A673 (cell line): ENCODE measurements around the gene BLID. TPM values are rescaled to one million over a fixed set of nuclear protein-coding genes. Genes with fewer than 3 reads are reported as not detected.

Source experiments
- BruUV-seq: library from RNA; stranded (reverse); fragments of 400-500 nt; replicated peaks from 2 replicates; lab custom pipeline; 2021; lab: Mats Ljungman, UMichigan
- CTCF ChIA-PET: fragments of 300-600 bp; sonication (Branson Sonifier 250); formaldehyde crosslinking; loops from one replicate; lab custom pipeline; 2022; ENCODE audit warnings: antibody characterized with exemption; lab: Charles Lee
- POLR2A ChIA-PET: fragments of 300-600 bp; sonication (Branson Sonifier 250); formaldehyde crosslinking; loops from one replicate; lab custom pipeline; 2022; ENCODE audit warnings: antibody characterized with exemption; ENCODE audit not compliant: low non-redundant PET; lab: Charles Lee
- DNase-seq: peaks from one replicate; pipeline ENCODE4 v3.0.0-alpha.2; 2015; ENCODE audit warnings: low spot score
- H3K27ac ChIP-seq: fragments of 200-600 bp; sonication (generic); 2 replicates; pipeline ENCODE4 v1.5.1; 2016; ENCODE audit warnings: mixed run types, low read depth, mild to moderate bottlenecking, mixed read lengths, antibody characterized with exemption, low read length; ENCODE audit not compliant: poor library complexity, severe bottlenecking
- H3K27me3 ChIP-seq: fragments of 200-600 bp; sonication (generic); replicated peaks from 2 replicates; pipeline ENCODE4 v1.6.1; 2017; ENCODE audit warnings: mixed run types, low read depth, mild to moderate bottlenecking, mixed read lengths, antibody characterized with exemption, low read length; ENCODE audit not compliant: insufficient read depth, poor library complexity
- H3K36me3 ChIP-seq: fragments of 200-600 bp; sonication (generic); 2 replicates; pipeline ENCODE4 v1.6.1; 2016; ENCODE audit warnings: mixed run types, mild to moderate bottlenecking, mixed read lengths, antibody characterized with exemption, low read length; ENCODE audit not compliant: insufficient read depth, poor library complexity, severe bottlenecking
- H3K4me1 ChIP-seq: fragments of 200-600 bp; sonication (generic); 2 replicates; pipeline ENCODE4 v1.6.1; 2017; ENCODE audit warnings: mixed run types, mild to moderate bottlenecking, mixed read lengths, antibody characterized with exemption, low read length; ENCODE audit not compliant: insufficient read depth, poor library complexity, severe bottlenecking
- H3K4me3 ChIP-seq: fragments of 200-600 bp; sonication (generic); 2 replicates; pipeline ENCODE4 v1.5.1; 2016; ENCODE audit warnings: low read depth, mixed run types, mild to moderate bottlenecking, mixed read lengths, low read length; ENCODE audit not compliant: poor library complexity, severe bottlenecking
- H3K9me3 ChIP-seq: fragments of 200-600 bp; sonication (generic); 2 replicates; pipeline ENCODE4 v1.6.1; 2016; ENCODE audit warnings: mixed run types, low read depth, mild to moderate bottlenecking, mixed read lengths, antibody characterized with exemption, low read length; ENCODE audit not compliant: poor library complexity, severe bottlenecking
- EZH2 ChIP-seq: fragments of 200-600 bp; sonication (generic); IDR thresholded peaks from 2 replicates; pipeline ENCODE4 v1.6.1; 2017; ENCODE audit warnings: borderline replicate concordance, low read depth, mild to moderate bottlenecking, mixed read lengths, antibody characterized with exemption, low read length; ENCODE audit not compliant: poor library complexity, severe bottlenecking
- intact Hi-C: fragments of 100-400 bp; cut with micrococcal nuclease; formaldehyde crosslinking; loops from one replicate; pipeline ENCODE4 v1.10.0; 2022; ENCODE audit not compliant: unreplicated experiment
- total RNA-seq: library from RNA; stranded (reverse); gene quantifications from 2 replicates; pipeline ENCODE4 v1.2.3, GENCODE V29; 2021
- TF ChIP-seq, protein P1 (sequence below): fragments of 300-800, 200-600 bp; sonication (generic); conservative IDR thresholded peaks from 2 replicates; pipeline ENCODE4 v1.5.1; 2017; ENCODE audit warnings: low read depth, mild to moderate bottlenecking, antibody characterized with exemption, low read length, moderate library complexity, mixed read lengths

The BLID gene
- total RNA-seq, 1 experiment from 2014 or later: 0.82 TPM

DNA sequence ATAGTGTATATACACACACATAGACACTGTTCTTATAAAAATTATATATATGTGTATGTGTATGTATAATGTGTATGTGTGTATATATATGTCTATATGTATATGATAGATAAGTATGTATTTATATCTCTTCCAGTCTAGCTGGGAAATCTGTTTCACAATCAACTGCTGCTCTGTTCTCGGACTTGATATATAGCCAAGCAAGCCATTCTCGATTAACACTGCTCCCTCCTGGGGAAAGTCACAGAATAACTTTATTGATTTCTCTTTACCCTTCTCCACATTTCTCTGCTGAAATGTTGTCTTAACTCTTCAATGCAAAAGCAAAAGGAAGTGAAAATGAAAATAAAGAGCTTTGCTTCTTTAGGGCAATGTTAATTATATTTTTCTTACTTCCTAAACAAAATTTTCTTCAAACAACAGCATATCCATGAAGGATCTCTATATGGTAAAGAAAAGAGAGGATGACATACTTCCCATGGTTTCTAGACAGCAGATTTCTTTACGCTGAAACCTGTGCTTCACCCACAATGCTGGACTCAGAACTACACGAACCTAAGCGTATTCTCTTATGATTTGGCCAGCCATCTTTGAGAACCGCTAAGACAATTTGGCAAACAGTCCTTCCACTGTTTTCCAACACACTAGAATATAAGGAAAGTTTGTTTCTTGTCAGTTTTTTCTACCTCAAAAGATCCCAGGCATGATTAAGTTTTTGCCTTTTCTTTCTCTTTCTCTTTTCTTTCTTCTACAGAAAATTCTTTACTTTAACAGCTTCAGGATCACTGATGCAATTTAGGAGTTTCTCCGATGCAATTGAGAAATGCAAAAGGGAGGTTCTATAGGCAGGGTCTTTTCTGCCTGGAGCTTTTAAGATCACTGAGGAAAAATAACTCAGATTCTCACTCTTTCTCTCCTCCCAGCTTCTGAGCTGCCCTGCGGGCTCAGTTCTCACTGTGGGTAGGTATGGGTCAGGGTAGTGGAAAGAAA is 1.9 kb downstream of the BLID start:
- CTCF ChIA-PET: no interaction called here
- intact Hi-C loops: no loop called here
- H3K36me3 ChIP-seq: no peaks in the 10 kb centered on the region

DNA sequence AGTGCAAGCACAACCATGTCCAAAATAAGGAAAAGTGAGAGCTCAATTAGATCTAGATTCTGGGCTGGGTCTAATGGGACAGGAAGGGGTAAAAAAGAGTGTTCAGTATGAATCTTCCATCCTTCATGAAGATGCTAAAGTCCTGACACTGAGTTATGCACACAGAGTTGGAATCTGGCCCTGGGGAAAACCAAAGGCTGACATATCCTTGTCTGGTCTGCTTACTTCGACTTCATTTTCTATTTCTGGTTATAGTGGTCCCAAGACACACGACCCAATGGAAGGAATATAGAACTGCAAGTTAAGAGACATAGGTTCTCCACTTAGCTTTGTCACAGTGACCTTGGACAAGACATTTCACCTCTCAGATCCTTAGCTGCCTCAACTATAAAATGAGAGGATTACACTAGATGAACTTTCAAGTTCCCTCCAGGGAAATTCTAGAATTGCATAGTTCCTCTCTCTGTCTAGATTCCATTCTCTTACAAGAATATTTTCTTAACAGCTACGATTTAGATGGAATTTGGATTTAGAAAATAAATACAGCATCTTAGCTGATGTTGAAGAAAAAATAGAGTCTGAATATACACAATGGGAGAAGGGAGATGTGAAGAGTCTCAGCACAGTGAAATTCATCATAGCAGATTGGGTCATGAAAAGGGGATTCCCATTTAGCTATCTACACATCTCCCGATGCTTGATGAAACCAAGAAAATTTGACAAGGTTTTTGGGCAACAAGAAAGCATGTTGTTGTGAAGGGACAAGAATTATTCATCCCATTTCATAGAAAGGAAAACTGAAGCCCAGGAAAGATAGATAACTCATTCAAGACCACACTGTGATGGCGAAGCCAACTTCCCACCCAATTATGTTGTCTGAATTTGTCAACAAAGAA is 3.3 kb downstream of the BLID start:
- H3K36me3 ChIP-seq: no peaks in the 10 kb centered on the region
- H3K9me3 ChIP-seq: no peaks in the 10 kb centered on the region
- intact Hi-C loops: no loop called here
- BruUV-seq: no TSS peak
- POLR2A ChIA-PET: no interaction called here
- CTCF ChIA-PET: interaction anchor here (0.5 kb wide), 1 partner anchor 1262 kb away, joined by 3 read pairs; no protein-coding TSS in a partner anchor
- H3K4me3 ChIP-seq: no peak overlapping the region
- no peaks in the 10 kb centered on the region for H3K27me3 ChIP-seq
- H3K27ac ChIP-seq: no peak overlapping the region
- no peak for DNase-seq
- peaks cover 5% of the 10 kb centered on the region for H3K4me1 ChIP-seq
- TF ChIP-seq, protein P1, sequence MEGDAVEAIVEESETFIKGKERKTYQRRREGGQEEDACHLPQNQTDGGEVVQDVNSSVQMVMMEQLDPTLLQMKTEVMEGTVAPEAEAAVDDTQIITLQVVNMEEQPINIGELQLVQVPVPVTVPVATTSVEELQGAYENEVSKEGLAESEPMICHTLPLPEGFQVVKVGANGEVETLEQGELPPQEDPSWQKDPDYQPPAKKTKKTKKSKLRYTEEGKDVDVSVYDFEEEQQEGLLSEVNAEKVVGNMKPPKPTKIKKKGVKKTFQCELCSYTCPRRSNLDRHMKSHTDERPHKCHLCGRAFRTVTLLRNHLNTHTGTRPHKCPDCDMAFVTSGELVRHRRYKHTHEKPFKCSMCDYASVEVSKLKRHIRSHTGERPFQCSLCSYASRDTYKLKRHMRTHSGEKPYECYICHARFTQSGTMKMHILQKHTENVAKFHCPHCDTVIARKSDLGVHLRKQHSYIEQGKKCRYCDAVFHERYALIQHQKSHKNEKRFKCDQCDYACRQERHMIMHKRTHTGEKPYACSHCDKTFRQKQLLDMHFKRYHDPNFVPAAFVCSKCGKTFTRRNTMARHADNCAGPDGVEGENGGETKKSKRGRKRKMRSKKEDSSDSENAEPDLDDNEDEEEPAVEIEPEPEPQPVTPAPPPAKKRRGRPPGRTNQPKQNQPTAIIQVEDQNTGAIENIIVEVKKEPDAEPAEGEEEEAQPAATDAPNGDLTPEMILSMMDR: no peak
- no peak for TF ChIP-seq EZH2

More for the DNA sequence above, 1.9 kb downstream of the BLID start:
- Histone ChIP-seq H3K9me3 (no peaks in the 10 kb centered on the region), H3K4me3 (no peak overlapping the region), H3K27ac (no peak overlapping the region), H3K4me1 (peaks cover 5% of the 10 kb centered on the region), H3K27me3 (no peaks in the 10 kb centered on the region)
- POLR2A ChIA-PET: no interaction called here
- no peak for DNase-seq
- TF ChIP-seq, protein P1: 0 out of 2 replicates have a peak, but pooled peaks have one; percentile 14
- TF ChIP-seq EZH2: no peak
- no TSS peak for BruUV-seq

DNA sequence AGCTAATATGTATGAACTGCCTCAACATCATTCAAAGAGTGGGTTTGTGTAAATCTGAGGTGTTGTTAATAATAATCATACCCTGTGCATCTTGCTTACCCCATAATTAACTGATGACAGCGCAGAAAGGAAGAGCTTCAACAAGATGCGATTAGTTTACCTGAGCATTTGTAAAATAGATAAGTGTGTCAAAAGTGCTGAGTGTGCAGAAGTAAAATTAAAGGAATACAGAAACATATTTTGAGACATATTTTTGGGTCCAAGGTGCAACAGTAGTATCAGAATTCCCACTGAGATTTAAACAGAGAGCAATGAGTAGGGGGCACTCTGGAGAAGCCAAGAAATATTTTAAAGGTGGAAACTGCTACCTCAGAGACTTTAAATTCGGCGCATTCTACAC is 6.1 kb downstream of the BLID start:
- no peaks in the 10 kb centered on the region for H3K9me3 ChIP-seq
- no peaks in the 10 kb centered on the region for H3K36me3 ChIP-seq
- peaks cover 20% of the 10 kb centered on the region for H3K4me1 ChIP-seq
- ChIA-PET POLR2A (no interaction called here), CTCF (no interaction called here)
- intact Hi-C loops: loop anchor here (5.0 kb wide), 1 partner anchor 47 kb away; no protein-coding TSS in a partner anchor
- BruUV-seq: no TSS peak
- H3K4me3 ChIP-seq: no peak overlapping the region
- no peaks in the 10 kb centered on the region for H3K27me3 ChIP-seq
- no peak for DNase-seq
- TF ChIP-seq EZH2: no peak
- TF ChIP-seq, protein P1: no peak
- H3K27ac ChIP-seq: no peak overlapping the region
